GM12878 (cell line): ENCODE data around the gene KAZN. TPM values are rescaled to one million over a fixed set of nuclear protein-coding genes. Genes with fewer than 3 reads are reported as not detected.

ENCODE experiments used
- CEBPB ChIP-seq, 2 experiments: fragments of 150-350 bp in 1 of 2; IDR thresholded peaks; 2 replicates each; pipeline ENCODE4 v1.6.1; 2012 to 2014; ENCODE audit warnings: low read depth in 2 of 2, low read length in 2 of 2, borderline replicate concordance in 1 of 2, inconsistent platforms in 1 of 2
- CHD1 ChIP-seq: IDR thresholded peaks from 2 replicates; pipeline ENCODE4 v1.6.1; 2012; ENCODE audit warnings: low read depth, low read length, improper control_type of control experiment
- ESRRA ChIP-seq: IDR thresholded peaks from 2 replicates; pipeline ENCODE4 v1.6.1; 2012; ENCODE audit warnings: mild to moderate bottlenecking, low read length, improper control_type of control experiment
- ETV6 ChIP-seq, 2 experiments: fragments of 450-650 bp in 1 of 2; IDR thresholded peaks in 1 of 2; conservative IDR thresholded peaks in 1 of 2; 2 replicates each; pipeline ENCODE4 v1.6.1; 2014; ENCODE audit warnings: antibody characterized with exemption in 1 of 2, borderline replicate concordance in 1 of 2, low read depth in 1 of 2, mild to moderate bottlenecking in 1 of 2, moderate library complexity in 1 of 2
- HCFC1 ChIP-seq: fragments of 150-350 bp; IDR thresholded peaks from 2 replicates; pipeline ENCODE4 v1.6.1; 2014; ENCODE audit warnings: low read length
- HDAC6 ChIP-seq: fragments of 200-600 bp; sonication (generic); IDR thresholded peaks from one replicate; pipeline ENCODE4 v1.8.0; 2017; ENCODE audit warnings: antibody characterized with exemption; ENCODE audit not compliant: unreplicated experiment
- LARP7 ChIP-seq: fragments of 450-650 bp; IDR thresholded peaks from 2 replicates; pipeline ENCODE4 v1.6.1; 2017; ENCODE audit warnings: mild to moderate bottlenecking
- MTA3 ChIP-seq: IDR thresholded peaks from 2 replicates; pipeline ENCODE4 v1.6.1; 2012; ENCODE audit warnings: low read length, inconsistent platforms, borderline replicate concordance
- MXI1 ChIP-seq: fragments of 150-350 bp; IDR thresholded peaks from 2 replicates; pipeline ENCODE4 v1.6.1; 2011; ENCODE audit warnings: low read depth, mild to moderate bottlenecking, inconsistent platforms, low read length, improper control_type of control experiment
- NFYB ChIP-seq: IDR thresholded peaks from 2 replicates; pipeline ENCODE4 v1.6.1; 2011; ENCODE audit warnings: low read depth, mild to moderate bottlenecking, low read length, improper control_type of control experiment, moderate library complexity; ENCODE audit not compliant: insufficient read depth
- NR2F1 ChIP-seq: fragments of 450-650 bp; conservative IDR thresholded peaks from 2 replicates; pipeline ENCODE4 v1.6.1; 2017; ENCODE audit warnings: mild to moderate bottlenecking
- NRF1 ChIP-seq: conservative IDR thresholded peaks from 2 replicates; pipeline ENCODE4 v1.6.1; 2011; ENCODE audit warnings: mild to moderate bottlenecking, low read depth, low read length, improper control_type of control experiment
- SIX5 ChIP-seq: IDR thresholded peaks from 2 replicates; pipeline ENCODE4 v1.6.1; 2011; ENCODE audit warnings: mild to moderate bottlenecking, low read depth, low read length, moderate library complexity; ENCODE audit not compliant: severe bottlenecking
- SPI1 ChIP-seq: IDR thresholded peaks from 2 replicates; pipeline ENCODE4 v1.6.1; 2011; ENCODE audit warnings: low read depth, mild to moderate bottlenecking, low read length, moderate library complexity, borderline replicate concordance; ENCODE audit not compliant: insufficient read depth
- ZNF24 ChIP-seq: fragments of 450-650 bp; IDR thresholded peaks from 2 replicates; pipeline ENCODE4 v1.6.1; 2017; ENCODE audit warnings: antibody characterized with exemption, mild to moderate bottlenecking
- ZNF384 ChIP-seq: IDR thresholded peaks from 2 replicates; pipeline ENCODE4 v1.6.1; 2012; ENCODE audit warnings: low read depth, mild to moderate bottlenecking, low read length, improper control_type of control experiment, borderline replicate concordance
- ZNF622 ChIP-seq: fragments of 450-650 bp; IDR thresholded peaks from 2 replicates; pipeline ENCODE4 v1.6.1; 2017; ENCODE audit warnings: mild to moderate bottlenecking, inconsistent platforms
- ZZZ3 ChIP-seq: IDR thresholded peaks from 2 replicates; pipeline ENCODE4 v1.6.1; 2011; ENCODE audit warnings: low read depth; ENCODE audit not compliant: control insufficient read depth, insufficient read length
- polyA plus RNA-seq, 11 experiments: library from polyadenylated mRNA; depleted of rRNA in 4 of 11; unstranded in 6 of 11; stranded (reverse) in 5 of 11; fragments of >200 nt; fragmentation: Nextera tagmentation in 4 of 11; fragmentation: Illumina TruSeq in 1 of 11; extraction: Ambion mirVana in 4 of 11; extraction: Trizol in 1 of 11; gene quantifications; 1 replicate in 1 of 11; 2 replicates in 10 of 11; pipeline versions ENCODE4 v1.2.1 to v1.2.3, GENCODE V29; 2011 to 2016; ENCODE audit warnings: inconsistent platforms in 2 of 11, missing spikeins in 2 of 11, low read depth in 1 of 11
- total RNA-seq, 4 experiments: library from RNA; depleted of rRNA in 3 of 4; stranded (reverse); fragments of >200 nt in 3 of 4; fragmentation: Illumina TruSeq in 1 of 4; extraction: Trizol in 1 of 4; gene quantifications; 2 replicates each; pipeline versions ENCODE4 v1.2.1 to v1.2.3, GENCODE V29; 2013 to 2021
- TF ChIP-seq, protein P1 (sequence below): fragments of 450-650 bp; IDR thresholded peaks from 2 replicates; pipeline ENCODE4 v1.6.1; 2018; ENCODE audit warnings: mild to moderate bottlenecking, low read depth, moderate library complexity; ENCODE audit not compliant: partially characterized antibody
- TF ChIP-seq, protein P2 (sequence below), 3 experiments: IDR thresholded peaks in 2 of 3; conservative IDR thresholded peaks in 1 of 3; 2 replicates each; pipeline ENCODE4 v1.5.1; 2011; ENCODE audit warnings: low read depth in 3 of 3, low read length in 3 of 3, mild to moderate bottlenecking in 3 of 3, control low read depth in 2 of 3, moderate library complexity in 2 of 3, inconsistent platforms in 1 of 3, mixed read lengths in 1 of 3; ENCODE audit not compliant: control insufficient read depth in 2 of 3, insufficient read depth in 1 of 3; ENCODE audit errors: extremely low read depth in 1 of 3
- TF ChIP-seq, protein P3 (sequence below): fragments of 450-650 bp; IDR thresholded peaks from 2 replicates; pipeline ENCODE4 v1.6.1; 2017; ENCODE audit warnings: mild to moderate bottlenecking, moderate library complexity

The KAZN gene
- total and polyA plus RNA-seq, 10 of the 15 experiments (the other 5 are each of a cell fraction or from before 2014, with no cell fraction given): 0.72 to 4.0 (median 1.2) TPM

DNA sequence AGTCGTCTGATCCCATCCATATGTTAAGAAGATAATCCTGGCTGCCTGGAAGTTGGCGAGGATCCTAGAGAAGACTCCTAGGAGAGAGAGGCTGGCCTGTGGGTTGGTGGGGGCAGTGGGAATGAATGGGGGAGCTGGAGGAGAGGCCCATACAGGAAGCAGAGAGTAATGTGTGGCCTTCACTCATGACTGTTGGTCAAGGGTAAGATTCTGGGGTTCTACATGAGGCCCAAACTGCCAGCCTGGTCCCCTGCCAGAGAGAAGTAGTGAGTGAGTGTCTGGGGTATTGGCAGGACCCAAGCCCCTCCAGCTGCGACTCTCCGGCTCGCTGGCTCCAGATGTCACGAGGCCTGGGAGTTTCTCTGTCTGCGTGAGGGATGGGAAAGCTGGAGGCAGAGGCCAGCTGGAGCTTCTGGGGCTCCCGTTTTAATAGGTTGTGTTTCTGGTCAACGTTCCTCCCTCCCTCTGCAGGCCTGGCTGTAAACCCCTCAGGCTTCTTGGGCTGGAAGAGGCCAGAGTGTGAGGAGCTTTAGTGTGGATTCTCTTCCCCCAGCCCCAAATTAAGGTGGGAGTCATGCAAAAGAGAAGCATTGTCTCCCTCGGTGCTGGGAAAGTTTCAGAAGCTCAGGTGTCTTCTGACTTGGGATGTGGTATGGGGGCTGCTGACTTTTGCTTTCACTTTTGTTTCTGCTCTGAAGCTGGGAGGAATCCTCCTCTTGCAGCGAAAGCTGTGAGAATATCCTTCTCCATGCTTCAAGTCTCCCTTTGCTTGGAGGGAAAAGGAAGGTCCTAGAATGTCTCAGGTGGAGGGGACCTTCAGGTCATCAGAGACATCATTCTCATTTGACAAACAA, 557.6 kb downstream of the KAZN start (continued):
- TF ChIP-seq NR2F1 (no peak), HCFC1 (no peak), ETV6 (conservative IDR thresholded peaks at IDR 0.05 in 1 of 2, IDR thresholded peaks at IDR 0.05 in 1 of 2; ENCODE audit: borderline replicate concordance in 1 of 2, low read depth in 1 of 2) (no peak), NRF1 (no peak), CEBPB (IDR thresholded peaks at IDR 0.05; ENCODE audit: borderline replicate concordance in 1 of 2, low read depth in 2 of 2, low read length in 2 of 2) (no peak), SPI1 (no peak), SIX5 (no peak), MTA3 (no peak), ZZZ3 (no peak), LARP7 (no peak), ZNF24 (no peak), NFYB (no peak), MXI1 (no peak), ESRRA (no peak), ZNF384 (no peak), HDAC6 (no peak), CHD1 (no peak), ZNF622 (no peak)
- TF ChIP-seq, protein P1, sequence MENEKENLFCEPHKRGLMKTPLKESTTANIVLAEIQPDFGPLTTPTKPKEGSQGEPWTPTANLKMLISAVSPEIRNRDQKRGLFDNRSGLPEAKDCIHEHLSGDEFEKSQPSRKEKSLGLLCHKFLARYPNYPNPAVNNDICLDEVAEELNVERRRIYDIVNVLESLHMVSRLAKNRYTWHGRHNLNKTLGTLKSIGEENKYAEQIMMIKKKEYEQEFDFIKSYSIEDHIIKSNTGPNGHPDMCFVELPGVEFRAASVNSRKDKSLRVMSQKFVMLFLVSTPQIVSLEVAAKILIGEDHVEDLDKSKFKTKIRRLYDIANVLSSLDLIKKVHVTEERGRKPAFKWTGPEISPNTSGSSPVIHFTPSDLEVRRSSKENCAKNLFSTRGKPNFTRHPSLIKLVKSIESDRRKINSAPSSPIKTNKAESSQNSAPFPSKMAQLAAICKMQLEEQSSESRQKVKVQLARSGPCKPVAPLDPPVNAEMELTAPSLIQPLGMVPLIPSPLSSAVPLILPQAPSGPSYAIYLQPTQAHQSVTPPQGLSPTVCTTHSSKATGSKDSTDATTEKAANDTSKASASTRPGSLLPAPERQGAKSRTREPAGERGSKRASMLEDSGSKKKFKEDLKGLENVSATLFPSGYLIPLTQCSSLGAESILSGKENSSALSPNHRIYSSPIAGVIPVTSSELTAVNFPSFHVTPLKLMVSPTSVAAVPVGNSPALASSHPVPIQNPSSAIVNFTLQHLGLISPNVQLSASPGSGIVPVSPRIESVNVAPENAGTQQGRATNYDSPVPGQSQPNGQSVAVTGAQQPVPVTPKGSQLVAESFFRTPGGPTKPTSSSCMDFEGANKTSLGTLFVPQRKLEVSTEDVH: no peak
- TF ChIP-seq, protein P2, sequence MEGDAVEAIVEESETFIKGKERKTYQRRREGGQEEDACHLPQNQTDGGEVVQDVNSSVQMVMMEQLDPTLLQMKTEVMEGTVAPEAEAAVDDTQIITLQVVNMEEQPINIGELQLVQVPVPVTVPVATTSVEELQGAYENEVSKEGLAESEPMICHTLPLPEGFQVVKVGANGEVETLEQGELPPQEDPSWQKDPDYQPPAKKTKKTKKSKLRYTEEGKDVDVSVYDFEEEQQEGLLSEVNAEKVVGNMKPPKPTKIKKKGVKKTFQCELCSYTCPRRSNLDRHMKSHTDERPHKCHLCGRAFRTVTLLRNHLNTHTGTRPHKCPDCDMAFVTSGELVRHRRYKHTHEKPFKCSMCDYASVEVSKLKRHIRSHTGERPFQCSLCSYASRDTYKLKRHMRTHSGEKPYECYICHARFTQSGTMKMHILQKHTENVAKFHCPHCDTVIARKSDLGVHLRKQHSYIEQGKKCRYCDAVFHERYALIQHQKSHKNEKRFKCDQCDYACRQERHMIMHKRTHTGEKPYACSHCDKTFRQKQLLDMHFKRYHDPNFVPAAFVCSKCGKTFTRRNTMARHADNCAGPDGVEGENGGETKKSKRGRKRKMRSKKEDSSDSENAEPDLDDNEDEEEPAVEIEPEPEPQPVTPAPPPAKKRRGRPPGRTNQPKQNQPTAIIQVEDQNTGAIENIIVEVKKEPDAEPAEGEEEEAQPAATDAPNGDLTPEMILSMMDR (IDR thresholded peaks at IDR 0.05 in 2 of 3, conservative IDR thresholded peaks at IDR 0.05 in 1 of 3; ENCODE audit: control insufficient read depth in 2 of 3, extremely low read depth in 1 of 3, insufficient read depth in 1 of 3, low read depth in 3 of 3, low read length in 3 of 3): no peak
- TF ChIP-seq, protein P3, sequence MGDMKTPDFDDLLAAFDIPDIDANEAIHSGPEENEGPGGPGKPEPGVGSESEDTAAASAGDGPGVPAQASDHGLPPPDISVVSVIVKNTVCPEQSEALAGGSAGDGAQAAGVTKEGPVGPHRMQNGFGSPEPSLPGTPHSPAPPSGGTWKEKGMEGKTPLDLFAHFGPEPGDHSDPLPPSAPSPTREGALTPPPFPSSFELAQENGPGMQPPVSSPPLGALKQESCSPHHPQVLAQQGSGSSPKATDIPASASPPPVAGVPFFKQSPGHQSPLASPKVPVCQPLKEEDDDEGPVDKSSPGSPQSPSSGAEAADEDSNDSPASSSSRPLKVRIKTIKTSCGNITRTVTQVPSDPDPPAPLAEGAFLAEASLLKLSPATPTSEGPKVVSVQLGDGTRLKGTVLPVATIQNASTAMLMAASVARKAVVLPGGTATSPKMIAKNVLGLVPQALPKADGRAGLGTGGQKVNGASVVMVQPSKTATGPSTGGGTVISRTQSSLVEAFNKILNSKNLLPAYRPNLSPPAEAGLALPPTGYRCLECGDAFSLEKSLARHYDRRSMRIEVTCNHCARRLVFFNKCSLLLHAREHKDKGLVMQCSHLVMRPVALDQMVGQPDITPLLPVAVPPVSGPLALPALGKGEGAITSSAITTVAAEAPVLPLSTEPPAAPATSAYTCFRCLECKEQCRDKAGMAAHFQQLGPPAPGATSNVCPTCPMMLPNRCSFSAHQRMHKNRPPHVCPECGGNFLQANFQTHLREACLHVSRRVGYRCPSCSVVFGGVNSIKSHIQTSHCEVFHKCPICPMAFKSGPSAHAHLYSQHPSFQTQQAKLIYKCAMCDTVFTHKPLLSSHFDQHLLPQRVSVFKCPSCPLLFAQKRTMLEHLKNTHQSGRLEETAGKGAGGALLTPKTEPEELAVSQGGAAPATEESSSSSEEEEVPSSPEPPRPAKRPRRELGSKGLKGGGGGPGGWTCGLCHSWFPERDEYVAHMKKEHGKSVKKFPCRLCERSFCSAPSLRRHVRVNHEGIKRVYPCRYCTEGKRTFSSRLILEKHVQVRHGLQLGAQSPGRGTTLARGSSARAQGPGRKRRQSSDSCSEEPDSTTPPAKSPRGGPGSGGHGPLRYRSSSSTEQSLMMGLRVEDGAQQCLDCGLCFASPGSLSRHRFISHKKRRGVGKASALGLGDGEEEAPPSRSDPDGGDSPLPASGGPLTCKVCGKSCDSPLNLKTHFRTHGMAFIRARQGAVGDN: 0 out of 2 replicates have a peak, but pooled peaks have one; percentile 35
